Mononuclear cell (primary cell): ENCODE measurements around the gene LRRC2. TPM values are rescaled to one million over a fixed set of nuclear protein-coding genes. Genes with fewer than 3 reads are reported as not detected.
"Not testable (repeated sequence)": the region's sequence is repeated elsewhere in the genome, so short reads cannot be mapped to it uniquely, and the experiment has no call there.

Source experiments
- H3K27me3 ChIP-seq: 2 replicates; pipeline ENCODE4 v1.6.0; 2011; ENCODE audit warnings: low read length, control low read depth; ENCODE audit not compliant: insufficient read depth
- H3K4me1 ChIP-seq: 2 replicates; pipeline ENCODE4 v1.5.1; 2011; ENCODE audit warnings: mild to moderate bottlenecking, low read length, control low read depth; ENCODE audit not compliant: insufficient read depth
- H3K4me3 ChIP-seq: 2 replicates; pipeline ENCODE4 v1.5.1; 2011; ENCODE audit warnings: mild to moderate bottlenecking, low read length, moderate library complexity
- H3K9me3 ChIP-seq: 2 replicates; pipeline ENCODE4 v1.5.1; 2011; ENCODE audit warnings: low read depth, mild to moderate bottlenecking, control low read depth, low read length
- total RNA-seq: library from RNA; depleted of rRNA; stranded (reverse); fragments of >200 nt; gene quantifications from one replicate; pipeline ENCODE4 v1.2.3, GENCODE V29; 2012

Gene LRRC2
- total RNA-seq, 1 donor = 0.10 TPM

GRCh38 chr3:46508850-46509591, 57.1 kb downstream of the LRRC2 start:
- H3K27me3 ChIP-seq = no peaks in the 10 kb centered on the region
- H3K9me3 ChIP-seq = no peaks in the 10 kb centered on the region
- H3K4me3 ChIP-seq = no peak overlapping the region
- H3K4me1 ChIP-seq = no peaks in the 10 kb centered on the region

GRCh38 chr3:46506526-46506925, 59.6 kb downstream of the LRRC2 start:
- no peak overlapping the region for H3K4me3 ChIP-seq

GRCh38 chr3:46505953-46506352, 60.1 kb downstream of the LRRC2 start:
- no peak overlapping the region for H3K4me3 ChIP-seq
- no peaks in the 10 kb centered on the region for H3K27me3 ChIP-seq
- H3K9me3 ChIP-seq = no peaks in the 10 kb centered on the region
- H3K4me1 ChIP-seq = peaks cover 6% of the 10 kb centered on the region

More at GRCh38 chr3:46506526-46506925, 59.6 kb downstream of the LRRC2 start:
- Histone ChIP-seq H3K27me3 (no peaks in the 10 kb centered on the region), H3K9me3 (no peaks in the 10 kb centered on the region), H3K4me1 (peaks cover under 1% of the 10 kb centered on the region)

GRCh38 chr3:46504789-46505188, 61.3 kb downstream of the LRRC2 start:
- H3K27me3 ChIP-seq = no peaks in the 10 kb centered on the region
- no peak overlapping the region for H3K4me3 ChIP-seq
- H3K9me3 ChIP-seq = no peaks in the 10 kb centered on the region
- H3K4me1 ChIP-seq = peaks cover 6% of the 10 kb centered on the region

- no peaks in the 10 kb centered on the region for H3K27me3 ChIP-seq
- no peak overlapping the region for H3K4me3 ChIP-seq
- H3K9me3 ChIP-seq = no peaks in the 10 kb centered on the region
- peaks cover 6% of the 10 kb centered on the region for H3K4me1 ChIP-seq
Observed at GRCh38 chr3:46503200-46503874, 62.8 kb downstream of the LRRC2 start.

- Histone ChIP-seq H3K27me3 (no peaks in the 10 kb centered on the region), H3K4me1 (peaks cover 6% of the 10 kb centered on the region), H3K9me3 (no peaks in the 10 kb centered on the region), H3K4me3 (no peak overlapping the region)
Observed at GRCh38 chr3:46501702-46502101, 64.4 kb downstream of the LRRC2 start.

GRCh38 chr3:46500656-46501635, 65.2 kb downstream of the LRRC2 start:
- Histone ChIP-seq H3K9me3 (no peaks in the 10 kb centered on the region), H3K4me1 (peaks cover 6% of the 10 kb centered on the region), H3K27me3 (no peaks in the 10 kb centered on the region), H3K4me3 (no peak overlapping the region)

- no peaks in the 10 kb centered on the region for H3K27me3 ChIP-seq
- no peak overlapping the region for H3K4me3 ChIP-seq
- no peaks in the 10 kb centered on the region for H3K9me3 ChIP-seq
- H3K4me1 ChIP-seq = peaks cover 6% of the 10 kb centered on the region
Observed at GRCh38 chr3:46498916-46499519, 67.1 kb downstream of the LRRC2 start.

- H3K27me3 ChIP-seq = no peaks in the 10 kb centered on the region
- no peaks in the 10 kb centered on the region for H3K9me3 ChIP-seq
- H3K4me3 ChIP-seq = no peak within 1 kb of the TSS
- peaks cover 6% of the 10 kb centered on the region for H3K4me1 ChIP-seq
Observed at GRCh38 chr3:46497556-46498265, 68.4 kb downstream of the LRRC2 start, which contains the start of gene RTP3. RTP3 (plus strand) TSS chr3:46497976; CDS start chr3:46498063, 87 bp downstream.

GRCh38 chr3:46496746-46497555, 69.2 kb downstream of the LRRC2 start:
- H3K4me1 ChIP-seq = peaks cover 6% of the 10 kb centered on the region
- no peak overlapping the region for H3K4me3 ChIP-seq
- no peaks in the 10 kb centered on the region for H3K27me3 ChIP-seq
- H3K9me3 ChIP-seq = no peaks in the 10 kb centered on the region

- Histone ChIP-seq H3K27me3 (no peaks in the 10 kb centered on the region), H3K4me1 (peaks cover under 1% of the 10 kb centered on the region), H3K4me3 (no peak overlapping the region), H3K9me3 (no peaks in the 10 kb centered on the region)
Observed at GRCh38 chr3:46495901-46496456, 70.1 kb downstream of the LRRC2 start.

- H3K4me3 ChIP-seq, H3K9me3 ChIP-seq, H3K4me1 ChIP-seq, H3K27me3 ChIP-seq: not testable (repeated sequence)
Observed at GRCh38 chr3:46494491-46494890, 71.6 kb downstream of the LRRC2 start.

- Histone ChIP-seq H3K27me3 (no peaks in the 10 kb centered on the region), H3K9me3 (no peaks in the 10 kb centered on the region), H3K4me1 (peaks cover 9% of the 10 kb centered on the region), H3K4me3 (no peak overlapping the region)
Observed at GRCh38 chr3:46492890-46493547, 73.1 kb downstream of the LRRC2 start.
